Measurements from ENCODE around the gene AADAC. TPM values are rescaled to one million over a fixed set of nuclear protein-coding genes. Genes with fewer than 3 reads are reported as not detected.

AADAC gene
- total and polyA plus RNA-seq, 2 donors (not counting 1 experiment from before 2014, with no cell fraction given) = 0.17 TPM; not detected in 1

GRCh38 chr3:151811474-151811873 is 2.4 kb upstream of the AADAC start:
- H3K27ac ChIP-seq (ENCODE audit: insufficient read depth, low read length) = no peak overlapping the region
- H3K4me3 ChIP-seq (replicated peaks in 1 of 4; ENCODE audit: control extremely low read depth in 1 of 4, insufficient read depth in 1 of 4, low read depth in 3 of 4, low read length in 4 of 4) = no peak overlapping the region
- no peak for DNase-seq (ENCODE audit: low read depth in 2 of 2)
- no peaks in the 10 kb centered on the region for H3K79me2 ChIP-seq (ENCODE audit: control insufficient read depth, insufficient read depth, low read length)
- no peak overlapping the region for H3K9ac ChIP-seq (ENCODE audit: insufficient read depth, low read length)
- H3K9me3 ChIP-seq (ENCODE audit: control insufficient read depth, insufficient read depth, low read depth, low read length) = no peaks in the 10 kb centered on the region
- H3K4me2 ChIP-seq (ENCODE audit: extremely low read depth, insufficient read depth, low read length) = no peak overlapping the region
- no peaks in the 10 kb centered on the region for H3K27me3 ChIP-seq (ENCODE audit: control insufficient read depth, insufficient read depth, low read length)
- no peaks in the 10 kb centered on the region for H3K36me3 ChIP-seq (ENCODE audit: control insufficient read depth, insufficient read depth, low read length)
- no peak overlapping the region for H2AFZ ChIP-seq (ENCODE audit: low read length)
- no peaks in the 10 kb centered on the region for H4K20me1 ChIP-seq (ENCODE audit: control insufficient read depth, extremely low read depth, insufficient read depth, low read length)
- no peaks in the 10 kb centered on the region for H3K4me1 ChIP-seq (ENCODE audit: control insufficient read depth, extremely low read depth, insufficient read depth, low read length)
- TF ChIP-seq EZH2 (IDR thresholded peaks at IDR 0.05; ENCODE audit: low read length, missing control alignments) (no peak), CTCF (conservative IDR thresholded peaks at IDR 0.05 in 1 of 2, IDR thresholded peaks at IDR 0.05 in 1 of 2; ENCODE audit: low read depth in 1 of 2, low read length in 2 of 2) (no peak)

DNA sequence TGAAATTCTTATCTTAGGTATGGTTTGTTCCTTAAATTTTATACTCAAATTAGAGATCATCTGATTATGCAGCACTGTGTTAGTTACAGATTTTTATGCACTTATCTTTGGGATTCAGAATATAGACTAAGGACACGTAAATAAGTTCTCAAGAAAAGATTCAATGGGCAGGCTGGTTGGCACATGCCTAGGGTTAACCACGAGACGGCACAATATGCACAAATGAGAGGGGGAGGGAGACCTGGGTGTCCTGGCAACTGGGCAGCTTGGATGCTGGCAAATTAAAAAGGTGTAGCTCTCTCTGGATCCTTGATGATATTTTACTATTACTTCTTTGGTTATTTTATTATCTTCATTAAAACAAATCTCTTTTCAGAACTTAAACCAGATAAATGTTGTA is 672 bp downstream of the AADAC start:
- Histone ChIP-seq H3K9ac (ENCODE audit: insufficient read depth, low read length) (no peak overlapping the region), H3K27ac (ENCODE audit: insufficient read depth, low read length) (no peak overlapping the region), H3K79me2 (ENCODE audit: control insufficient read depth, insufficient read depth, low read length) (no peaks in the 10 kb centered on the region), H4K20me1 (ENCODE audit: control insufficient read depth, extremely low read depth, insufficient read depth, low read length) (no peaks in the 10 kb centered on the region), H3K36me3 (ENCODE audit: control insufficient read depth, insufficient read depth, low read length) (no peaks in the 10 kb centered on the region), H2AFZ (ENCODE audit: low read length) (no peak overlapping the region), H3K4me1 (ENCODE audit: control insufficient read depth, extremely low read depth, insufficient read depth, low read length) (no peaks in the 10 kb centered on the region), H3K9me3 (ENCODE audit: control insufficient read depth, insufficient read depth, low read depth, low read length) (no peaks in the 10 kb centered on the region), H3K4me2 (ENCODE audit: extremely low read depth, insufficient read depth, low read length) (no peak overlapping the region), H3K27me3 (ENCODE audit: control insufficient read depth, insufficient read depth, low read length) (no peaks in the 10 kb centered on the region), H3K4me3 (replicated peaks in 1 of 4; ENCODE audit: control extremely low read depth in 1 of 4, insufficient read depth in 1 of 4, low read depth in 3 of 4, low read length in 4 of 4) (no peak overlapping the region)
- TF ChIP-seq CTCF (conservative IDR thresholded peaks at IDR 0.05 in 1 of 2, IDR thresholded peaks at IDR 0.05 in 1 of 2; ENCODE audit: low read depth in 1 of 2, low read length in 2 of 2) (no peak), EZH2 (IDR thresholded peaks at IDR 0.05; ENCODE audit: low read length, missing control alignments) (no peak)
- no peak for DNase-seq (ENCODE audit: low read depth in 2 of 2)

- Histone ChIP-seq H3K79me2 (ENCODE audit: control insufficient read depth, insufficient read depth, low read length) (no peaks in the 10 kb centered on the region), H3K27me3 (ENCODE audit: control insufficient read depth, insufficient read depth, low read length) (no peaks in the 10 kb centered on the region), H4K20me1 (ENCODE audit: control insufficient read depth, extremely low read depth, insufficient read depth, low read length) (no peaks in the 10 kb centered on the region), H2AFZ (ENCODE audit: low read length) (no peak overlapping the region), H3K4me3 (replicated peaks in 1 of 4; ENCODE audit: control extremely low read depth in 1 of 4, insufficient read depth in 1 of 4, low read depth in 3 of 4, low read length in 4 of 4) (no peak overlapping the region), H3K4me2 (ENCODE audit: extremely low read depth, insufficient read depth, low read length) (no peak overlapping the region), H3K36me3 (ENCODE audit: control insufficient read depth, insufficient read depth, low read length) (no peaks in the 10 kb centered on the region), H3K9ac (ENCODE audit: insufficient read depth, low read length) (no peak overlapping the region), H3K4me1 (ENCODE audit: control insufficient read depth, extremely low read depth, insufficient read depth, low read length) (no peaks in the 10 kb centered on the region), H3K9me3 (ENCODE audit: control insufficient read depth, insufficient read depth, low read depth, low read length) (no peaks in the 10 kb centered on the region), H3K27ac (ENCODE audit: insufficient read depth, low read length) (no peak overlapping the region)
- TF ChIP-seq EZH2 (IDR thresholded peaks at IDR 0.05; ENCODE audit: low read length, missing control alignments) = no peak
- TF ChIP-seq CTCF (conservative IDR thresholded peaks at IDR 0.05 in 1 of 2, IDR thresholded peaks at IDR 0.05 in 1 of 2; ENCODE audit: low read depth in 1 of 2, low read length in 2 of 2) = no peak
- DNase-seq (ENCODE audit: low read depth in 2 of 2) = peak; percentile 62 to 83
These were observed 2.2 kb downstream of the AADAC start for GRCh38 chr3:151816091-151816604.
